A172 (cell line): Measurements from ENCODE around the gene TMEM69. TPM values are rescaled to one million over a fixed set of nuclear protein-coding genes. Genes with fewer than 3 reads are reported as not detected.
"Not testable (repeated sequence)": the region's sequence is repeated elsewhere in the genome, so short reads cannot be mapped to it uniquely, and the experiment has no call there.

Source experiments
- DNase-seq: peaks from one replicate; pipeline ENCODE4 v3.0.0-alpha.2; 2015; ENCODE audit warnings: low spot score
- total RNA-seq: library from RNA; depleted of rRNA; stranded (reverse); fragments of >200 nt; shearing (Covaris generic); gene quantifications from 2 replicates; pipeline ENCODE4 v1.2.3, GENCODE V29; 2014; rRNA removed

Gene TMEM69, protein sequence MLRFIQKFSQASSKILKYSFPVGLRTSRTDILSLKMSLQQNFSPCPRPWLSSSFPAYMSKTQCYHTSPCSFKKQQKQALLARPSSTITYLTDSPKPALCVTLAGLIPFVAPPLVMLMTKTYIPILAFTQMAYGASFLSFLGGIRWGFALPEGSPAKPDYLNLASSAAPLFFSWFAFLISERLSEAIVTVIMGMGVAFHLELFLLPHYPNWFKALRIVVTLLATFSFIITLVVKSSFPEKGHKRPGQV
- total RNA-seq = 41.8 and 44.8 TPM in 2 replicates

DNA sequence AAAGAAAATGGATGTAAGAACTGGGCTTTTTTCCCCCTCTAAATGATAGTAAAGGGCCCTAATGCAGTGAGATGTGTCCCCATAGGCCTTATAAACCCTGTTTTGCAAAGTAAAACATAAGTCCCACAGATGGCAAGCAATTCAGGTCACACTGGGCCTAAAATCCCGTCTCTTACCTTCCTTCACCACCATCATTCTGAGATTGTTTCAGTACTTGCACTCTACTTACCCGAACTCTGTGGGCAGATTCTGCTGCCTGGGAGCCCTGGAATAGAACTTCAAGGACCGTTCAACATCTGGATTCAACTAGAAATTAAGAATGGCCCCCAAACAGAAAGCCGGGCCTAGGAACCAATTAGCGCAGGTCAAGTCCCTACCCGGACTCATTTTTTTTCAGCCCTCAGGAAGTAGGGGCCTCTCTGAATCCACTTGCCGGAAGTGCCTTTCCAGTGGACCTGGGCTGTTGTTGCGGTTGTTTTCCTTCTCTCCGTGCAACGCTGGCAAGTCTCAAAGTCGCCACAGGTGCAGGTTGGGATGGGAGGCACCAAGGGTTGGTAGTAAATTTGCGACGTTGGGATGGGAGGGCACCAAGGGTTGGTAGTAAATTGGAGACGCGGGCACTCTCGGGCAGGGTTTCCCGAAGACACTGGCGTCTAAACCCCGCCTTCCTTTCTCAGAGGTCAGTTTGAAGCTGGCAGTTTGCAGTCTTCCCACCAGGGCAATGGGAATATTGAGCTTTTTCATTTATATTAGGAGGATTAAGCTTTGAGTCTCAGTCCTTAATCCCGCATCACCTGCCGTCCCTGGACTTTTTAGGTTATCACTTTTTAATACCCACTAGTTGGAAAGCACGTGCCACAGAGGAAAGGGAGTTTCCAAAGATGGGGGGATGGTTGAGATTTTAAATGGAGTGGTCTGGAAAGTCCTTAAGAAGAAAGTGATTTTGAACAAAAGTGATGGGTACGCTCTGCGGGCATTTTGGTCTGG, at the start of gene TMEM69:
TSS of gene TMEM69 (plus strand) at position 428 of the 987 bp plus-strand sequence. CDS start 2,888 bp downstream, outside the sequence.
- DNase-seq = peak; percentile 75

DNA sequence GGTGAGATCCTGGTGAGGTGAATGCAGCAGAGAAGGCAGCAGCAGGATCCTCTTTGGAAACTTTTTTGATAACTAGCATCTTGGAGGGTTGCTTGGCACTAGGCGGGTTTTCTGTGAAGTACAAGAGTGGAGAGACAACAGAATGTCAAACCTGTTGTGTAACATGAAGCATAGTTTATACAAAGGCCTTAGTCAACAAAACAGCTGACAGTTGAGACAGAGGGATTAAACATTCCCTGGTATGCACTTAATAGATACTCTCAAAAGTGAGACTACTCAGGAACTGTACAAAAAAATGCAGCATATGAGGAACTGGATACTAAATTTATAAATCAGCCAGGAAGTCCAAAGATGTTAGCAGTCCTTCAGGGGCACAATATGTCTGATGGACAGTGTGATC, 47.7 kb upstream of the TMEM69 start:
- no peak for DNase-seq

DNA sequence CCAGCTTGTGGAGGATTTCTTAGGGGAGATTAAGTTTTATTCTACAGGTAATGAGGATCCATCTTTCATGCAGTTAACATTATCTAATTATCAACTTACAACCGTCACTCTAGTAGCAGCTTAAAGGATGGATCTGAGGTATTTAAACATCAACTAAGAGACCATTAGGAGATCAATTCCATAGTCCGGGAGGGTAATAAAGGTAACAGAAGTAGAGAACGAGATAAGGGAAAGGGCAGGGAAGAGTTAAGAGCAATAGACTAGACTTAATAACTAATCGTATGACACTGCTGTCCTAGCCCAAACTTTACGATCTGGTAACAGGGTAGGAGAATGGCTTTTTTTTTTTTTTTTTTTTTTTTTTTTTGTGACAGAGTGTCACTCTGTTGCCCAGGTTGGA, 44.7 kb upstream of the TMEM69 start:
- DNase-seq = no peak

DNA sequence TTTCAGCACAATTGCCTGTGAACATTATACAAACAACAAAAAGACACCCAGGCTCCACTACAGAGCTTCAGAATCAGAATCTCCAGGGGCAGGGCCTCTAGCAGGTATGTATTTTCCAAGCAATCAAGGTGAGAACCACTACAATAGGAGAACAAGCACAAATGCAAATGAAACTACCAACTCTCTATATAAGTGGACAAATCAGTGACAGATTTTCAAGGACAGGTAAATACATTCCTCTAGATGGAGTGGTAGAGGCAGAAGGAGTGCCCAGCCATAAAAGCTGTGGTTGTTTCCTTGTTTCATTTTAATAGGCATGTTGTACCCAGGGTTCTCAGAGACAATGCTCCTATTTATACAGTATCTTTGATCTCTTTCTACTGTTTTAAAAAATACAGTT, 44.0 kb upstream of the TMEM69 start:
- no peak for DNase-seq

DNA sequence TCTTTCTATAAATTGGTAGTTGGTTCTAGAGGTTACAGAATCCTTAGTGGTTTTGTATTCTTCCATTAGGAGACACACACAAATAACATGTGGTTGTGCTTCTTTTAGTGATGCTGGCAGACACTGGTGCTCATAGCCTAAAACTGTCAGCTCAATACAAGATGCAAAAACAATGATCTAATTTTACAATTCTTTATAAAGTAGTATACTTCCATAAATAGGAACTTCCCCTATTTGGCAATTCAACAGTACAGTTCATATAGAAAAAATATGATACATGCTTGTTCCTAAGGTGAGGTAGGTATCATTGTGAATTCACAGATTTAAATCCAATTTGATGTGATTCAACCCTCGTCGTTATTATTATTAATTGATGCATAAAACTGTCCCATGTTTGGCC, 43.3 kb upstream of the TMEM69 start:
- no peak for DNase-seq

DNA sequence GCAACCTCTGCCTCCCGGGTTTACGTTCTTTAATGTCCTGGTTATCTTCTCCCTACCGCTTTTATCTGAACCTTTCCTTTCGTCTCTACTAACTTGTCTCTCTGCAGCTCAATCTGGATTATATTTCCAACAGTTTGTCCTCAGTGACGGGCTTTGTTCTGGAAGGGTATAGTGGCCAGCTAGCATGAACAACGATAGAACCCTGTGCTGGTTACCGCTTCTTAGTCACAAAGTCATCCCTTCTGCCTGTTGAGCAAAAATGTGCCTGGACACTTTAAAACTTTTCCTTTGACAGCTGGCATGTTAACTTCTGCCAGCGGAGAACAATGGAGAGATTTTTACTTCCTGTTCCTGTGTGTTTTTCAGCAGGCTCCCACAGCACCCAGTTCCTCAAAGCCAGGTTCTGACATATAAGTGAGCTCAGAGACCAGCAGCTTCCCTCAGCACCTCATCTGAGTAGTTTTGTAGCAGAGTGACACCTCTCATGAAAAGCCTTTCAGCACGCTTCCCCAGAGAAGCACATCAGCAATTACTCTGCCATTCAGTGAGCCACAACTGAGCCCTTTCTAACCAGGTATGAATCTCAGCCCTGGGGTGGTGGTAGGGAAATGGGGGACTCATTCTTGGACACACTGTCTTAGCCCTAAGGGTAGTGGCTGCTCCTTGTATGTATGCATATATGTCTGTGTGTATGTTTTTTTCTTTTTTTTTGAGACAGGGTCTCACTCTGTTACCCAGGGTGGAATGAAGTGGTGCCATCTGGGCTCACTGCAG, 40.5 kb upstream of the TMEM69 start:
- DNase-seq = no peak

DNA sequence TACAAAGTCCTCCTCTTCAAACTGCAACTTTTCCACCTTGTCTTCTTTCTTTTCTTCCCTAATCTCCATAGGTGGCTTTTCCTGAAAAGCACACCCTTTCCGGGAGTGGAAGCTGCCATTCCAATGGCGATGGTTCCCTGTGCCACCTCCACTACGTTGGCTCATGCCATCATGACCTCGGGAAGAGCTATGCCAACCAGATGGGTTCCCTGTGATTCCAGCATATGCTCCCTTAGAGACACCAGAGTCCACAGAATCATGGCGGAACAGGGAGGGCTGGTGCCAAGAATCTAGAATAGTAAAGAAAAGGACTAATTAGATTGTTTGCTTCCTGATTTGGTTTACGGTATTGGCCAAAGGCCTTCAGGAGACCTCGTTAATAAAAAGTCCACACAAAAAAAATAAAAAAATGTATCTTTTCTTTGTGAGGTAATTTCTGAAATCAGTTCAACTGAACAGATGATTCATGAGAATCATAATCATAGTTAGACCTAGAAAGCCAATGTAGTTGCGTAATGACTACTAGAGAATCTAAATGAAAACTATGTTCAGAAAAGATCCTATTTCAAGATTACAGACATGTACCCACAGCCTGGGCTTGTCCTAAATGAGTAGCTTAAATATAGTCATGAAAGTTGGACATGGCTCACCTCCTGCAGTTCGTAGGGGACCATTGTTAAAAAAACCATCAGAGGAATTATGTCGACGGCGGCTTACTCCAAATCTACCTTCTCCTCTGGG, 33.3 kb upstream of the TMEM69 start:
- no peak for DNase-seq

DNA sequence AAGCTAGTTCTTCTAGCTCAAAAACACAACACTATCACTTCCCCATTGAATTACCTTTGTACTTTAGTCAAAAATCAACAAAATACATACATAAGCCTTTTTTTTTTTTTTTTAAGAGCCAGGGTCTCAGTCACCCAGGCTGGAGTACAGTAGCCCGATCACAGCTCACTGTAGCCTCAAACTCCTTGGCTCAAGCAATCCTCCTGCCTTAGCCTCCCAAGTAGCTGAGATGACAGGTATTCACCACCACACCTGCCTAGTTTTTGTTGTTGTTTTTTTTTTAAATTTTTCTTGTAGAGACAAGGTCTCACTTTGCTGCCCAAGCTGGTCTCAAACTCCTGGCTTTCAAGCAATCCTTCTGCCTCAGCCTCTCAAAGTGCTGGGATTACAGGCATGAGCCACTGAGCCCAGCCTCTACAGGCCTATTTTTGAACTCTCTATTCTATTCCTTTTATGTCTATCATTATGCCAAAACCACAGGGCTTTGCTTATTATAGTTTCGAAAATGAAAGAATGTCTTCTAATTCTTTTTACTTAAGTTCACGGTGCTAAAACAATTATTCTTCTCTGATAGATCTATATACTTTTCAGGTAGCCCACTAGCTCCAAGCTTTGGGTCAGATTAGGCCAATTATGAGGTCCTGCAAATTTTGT, 31.3 kb upstream of the TMEM69 start:
- no peak for DNase-seq

DNA sequence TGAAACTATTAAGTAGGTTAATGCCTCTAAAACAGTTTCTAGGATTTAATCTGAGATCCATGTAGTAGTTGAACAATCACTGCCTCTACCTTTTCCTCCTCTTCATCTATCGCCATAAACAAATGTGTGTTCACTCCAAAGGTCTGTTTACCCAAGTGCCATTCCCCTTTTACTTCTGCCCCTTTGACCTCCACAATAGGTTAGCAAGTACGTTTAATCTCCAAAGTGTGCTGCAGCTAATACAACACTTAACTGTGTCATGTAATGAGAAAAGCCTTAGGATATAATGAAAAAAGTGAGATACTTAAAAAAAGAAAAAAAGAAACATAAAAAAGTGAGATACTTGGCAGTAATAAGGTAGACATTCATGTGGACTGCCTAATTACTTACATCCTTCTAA, 29.8 kb upstream of the TMEM69 start:
- DNase-seq = no peak

DNA sequence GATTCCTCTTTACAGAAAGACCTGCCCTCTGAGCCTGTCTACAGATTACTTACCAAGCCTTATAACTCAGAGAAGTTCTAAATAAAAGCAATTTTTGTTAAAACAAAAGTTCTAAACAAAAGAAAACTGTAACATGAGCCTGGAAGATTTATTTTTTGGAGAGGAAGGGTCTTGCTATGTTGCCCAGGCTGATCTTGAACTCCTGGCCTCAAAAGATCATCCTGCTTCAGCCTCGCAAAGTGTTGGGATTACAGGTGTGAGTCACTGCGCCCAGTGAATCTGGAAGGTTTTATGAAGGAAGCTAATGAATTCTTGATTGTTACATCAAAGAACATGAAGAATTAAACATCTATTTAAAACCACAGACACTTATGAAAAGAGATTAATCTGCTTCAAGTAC, 28.8 kb upstream of the TMEM69 start:
- DNase-seq = no peak

DNA sequence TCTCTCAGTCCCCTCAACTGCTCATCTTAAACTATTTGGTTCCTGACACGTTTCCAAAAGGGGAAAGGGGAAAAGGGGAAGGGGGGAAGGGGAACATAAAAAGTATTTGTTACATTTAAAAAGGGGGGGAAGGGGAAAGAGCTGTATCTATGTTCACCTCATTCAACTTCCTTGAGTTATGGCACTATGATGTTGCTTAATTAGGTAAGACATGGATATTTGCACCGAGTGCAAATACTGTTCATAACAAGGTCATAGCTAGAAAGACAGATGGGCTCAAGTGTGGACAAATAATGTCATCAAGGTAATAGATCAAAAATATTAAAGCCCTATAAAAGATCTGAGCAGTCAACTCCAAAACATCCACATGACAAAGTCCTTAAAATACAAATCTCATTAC, 27.6 kb upstream of the TMEM69 start:
- no peak for DNase-seq

DNA sequence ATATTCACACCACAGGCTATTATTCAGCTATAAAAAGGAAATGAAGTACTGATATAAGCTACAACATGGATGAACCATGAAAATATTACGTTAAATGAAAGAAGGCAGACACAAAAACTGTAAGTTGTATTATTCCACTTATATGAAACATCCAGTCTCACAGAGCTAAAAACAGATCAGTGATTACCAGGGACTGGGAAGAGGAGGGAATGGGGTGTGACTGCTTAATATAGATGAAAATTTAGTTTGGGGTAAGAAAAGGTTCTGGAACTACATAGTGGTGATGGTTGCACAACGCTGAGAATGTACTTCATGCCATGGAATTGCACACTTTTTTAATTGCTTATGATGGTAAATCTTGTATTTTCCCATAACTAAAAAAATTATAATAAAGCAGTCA, 21.1 kb upstream of the TMEM69 start:
- no peak for DNase-seq

DNA sequence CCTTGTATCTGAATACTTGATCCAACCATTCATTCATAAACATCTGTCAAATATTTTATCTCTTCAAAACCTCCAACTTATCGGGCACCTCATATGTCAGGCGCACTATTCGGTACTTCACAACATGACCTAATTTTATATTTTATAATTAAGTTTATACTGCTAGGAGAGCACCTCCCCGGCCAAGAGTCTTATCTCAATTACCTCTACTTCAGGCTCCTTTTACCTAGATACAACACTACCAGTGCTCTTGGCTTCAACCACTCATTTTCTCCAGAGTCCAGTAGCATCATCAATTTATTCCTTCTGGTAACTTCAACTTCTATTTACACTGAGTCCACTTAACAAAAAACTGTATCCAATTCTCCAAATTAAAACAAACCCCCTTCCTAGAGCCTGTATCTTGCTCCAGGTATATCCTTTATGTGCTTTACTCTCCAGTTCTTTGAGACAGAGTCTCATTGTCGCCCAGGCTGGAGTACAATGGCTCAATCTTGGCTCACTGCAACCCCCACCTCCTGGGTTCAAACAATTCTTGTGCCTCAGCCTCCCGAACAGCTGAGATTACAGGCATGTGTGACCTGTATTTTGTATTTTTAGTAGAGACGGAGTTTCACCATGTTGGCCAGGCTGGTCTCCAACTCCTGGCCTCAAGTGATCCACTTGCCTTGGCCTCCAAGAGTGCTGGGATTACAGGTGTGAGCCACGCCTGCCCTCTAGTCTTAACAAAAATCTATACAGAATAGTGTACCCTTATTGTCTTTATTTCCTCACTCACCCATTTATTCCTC, 20.5 kb upstream of the TMEM69 start:
- DNase-seq = no peak

DNA sequence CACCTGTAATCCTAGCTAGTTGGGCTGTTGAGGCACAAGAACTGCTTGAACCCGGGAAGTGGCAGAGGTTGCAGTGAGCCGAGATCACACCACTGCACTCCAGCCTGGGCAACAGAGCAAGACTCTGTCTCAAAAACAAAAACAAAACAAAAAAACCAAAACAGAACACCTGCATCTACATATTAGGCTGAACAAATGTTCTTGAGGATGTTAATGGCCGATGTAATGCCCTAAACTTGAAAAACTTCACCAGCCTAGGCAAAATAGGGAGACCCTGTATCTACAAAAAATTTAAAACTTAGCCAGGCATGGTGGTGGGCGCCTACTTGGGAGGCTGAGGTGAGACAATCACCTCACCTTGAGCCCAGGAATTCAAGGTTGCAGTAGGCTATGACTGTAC, 19.5 kb upstream of the TMEM69 start:
- DNase-seq = no peak

DNA sequence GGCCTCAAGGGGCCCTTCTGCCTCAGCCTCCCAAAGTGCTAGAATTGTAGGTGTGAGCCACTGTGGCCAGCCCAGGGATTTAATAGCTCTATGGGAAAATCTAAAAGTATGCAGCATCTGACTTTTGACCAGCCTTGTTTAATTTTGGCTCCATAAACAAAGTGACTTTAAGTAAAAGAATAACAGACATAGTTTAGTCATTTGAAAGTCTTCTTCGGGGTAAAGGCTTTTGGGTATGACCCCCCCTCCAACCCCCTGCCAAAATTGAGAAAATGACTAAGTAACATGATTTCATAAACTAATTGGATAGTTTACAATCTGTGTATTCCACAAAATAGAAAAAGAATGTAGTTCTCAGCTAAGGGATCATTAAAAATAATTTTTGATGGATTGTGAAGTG, 18.6 kb upstream of the TMEM69 start:
- no peak for DNase-seq

DNA sequence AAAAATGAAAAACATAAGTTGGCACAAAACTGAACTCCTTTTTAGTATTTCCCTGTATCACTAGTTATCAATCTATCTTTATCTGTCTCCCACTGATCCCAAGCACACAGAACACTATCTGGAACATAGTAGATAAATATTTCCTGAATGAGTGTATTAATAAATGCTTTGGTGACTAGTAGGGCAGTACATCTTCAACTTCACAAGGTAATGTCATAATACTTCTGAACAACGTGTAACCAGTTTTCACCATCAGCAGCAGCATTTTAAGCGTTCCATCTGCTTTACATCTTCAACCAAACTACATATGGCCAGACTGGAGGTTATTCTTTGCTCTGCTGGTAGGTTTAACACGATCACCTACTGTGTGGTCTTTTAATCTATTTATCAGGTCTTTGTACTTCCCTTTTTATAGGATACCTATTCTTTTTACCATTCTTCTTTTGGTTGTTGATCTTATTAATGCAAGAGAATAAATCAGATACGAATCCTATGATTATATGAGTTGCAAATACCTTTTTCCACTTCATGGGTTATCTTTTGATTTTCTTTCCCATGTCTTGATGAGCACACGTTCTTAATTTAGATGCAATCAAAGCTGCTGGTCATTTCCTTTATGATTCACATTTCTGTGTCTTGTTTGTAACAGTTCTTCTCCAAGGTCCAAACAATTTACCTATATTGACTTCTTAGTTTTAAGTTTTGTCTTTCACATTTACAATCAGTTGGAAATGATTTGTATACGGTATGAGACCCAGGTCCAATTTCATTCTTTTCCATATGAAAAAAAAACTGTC, 17.9 kb upstream of the TMEM69 start:
- DNase-seq = no peak

DNA sequence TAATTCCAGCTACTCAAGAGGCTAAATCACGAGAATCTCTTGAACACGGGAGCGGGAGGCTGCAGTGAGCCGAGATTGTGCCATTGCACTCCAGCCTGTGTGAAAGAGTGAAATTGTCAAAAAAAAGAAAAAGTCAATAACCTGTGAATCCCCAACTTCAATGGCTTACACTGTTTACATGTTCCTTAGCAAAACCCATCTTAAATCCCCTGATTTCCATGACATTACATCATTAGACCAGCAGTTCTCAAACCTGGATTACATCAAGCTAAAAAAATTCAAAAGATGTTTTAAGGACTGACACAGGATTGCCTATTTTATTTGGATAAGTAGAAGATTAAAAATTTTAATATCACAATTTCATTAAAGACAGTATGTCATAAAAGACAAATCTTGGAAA, 14.0 kb upstream of the TMEM69 start:
- no peak for DNase-seq

DNA sequence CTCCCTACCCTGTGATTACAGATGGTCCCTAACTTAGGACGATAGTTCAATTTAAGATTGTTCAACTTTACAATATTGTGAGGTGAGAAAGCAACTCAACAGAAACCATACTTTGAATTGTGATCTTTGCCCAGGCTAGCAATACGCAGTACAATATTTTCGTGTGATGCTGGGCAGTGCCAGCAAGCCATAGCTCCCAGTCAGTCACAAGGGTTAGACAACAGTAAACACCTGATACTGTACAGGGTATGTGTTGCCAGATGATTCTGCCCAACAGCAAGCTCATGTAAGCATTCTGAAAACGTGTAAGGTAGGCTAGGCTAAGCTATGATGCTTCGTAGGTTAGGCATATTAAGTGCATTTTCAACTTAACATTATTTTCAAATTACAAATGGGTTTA, 13.5 kb upstream of the TMEM69 start:
- no peak for DNase-seq

DNA sequence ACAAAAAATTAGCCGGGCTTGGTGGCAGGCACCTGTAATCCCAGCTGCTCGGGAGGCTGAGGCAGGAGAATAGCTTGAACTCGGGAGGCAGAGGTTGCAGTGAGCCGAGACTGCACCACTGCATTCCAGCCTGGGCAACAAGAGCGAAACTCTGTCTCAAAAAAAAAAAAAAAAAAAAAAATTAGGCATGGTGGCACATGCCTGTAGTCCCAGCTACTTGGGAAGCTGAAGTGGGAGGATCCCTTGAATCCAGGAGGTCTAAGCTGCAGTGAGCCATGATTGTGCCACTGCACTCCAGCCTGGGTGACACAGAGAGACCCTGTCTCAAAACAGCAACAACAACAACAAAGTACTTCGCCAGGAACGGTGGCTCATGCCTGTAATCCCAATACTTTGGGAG, 11.4 kb upstream of the TMEM69 start:
- not testable (repeated sequence) for DNase-seq
